ENCODE measurements around the gene FLRT3.

FLRT3 gene

GRCh38 chr20:14337400-14338171 lies at the start of gene FLRT3:
FLRT3 (minus strand) TSS chr20:14337612; CDS start chr20:14327506, 10,106 bp downstream.
- DNase-seq (ENCODE audit: low read depth in 2 of 2): no peak

DNA sequence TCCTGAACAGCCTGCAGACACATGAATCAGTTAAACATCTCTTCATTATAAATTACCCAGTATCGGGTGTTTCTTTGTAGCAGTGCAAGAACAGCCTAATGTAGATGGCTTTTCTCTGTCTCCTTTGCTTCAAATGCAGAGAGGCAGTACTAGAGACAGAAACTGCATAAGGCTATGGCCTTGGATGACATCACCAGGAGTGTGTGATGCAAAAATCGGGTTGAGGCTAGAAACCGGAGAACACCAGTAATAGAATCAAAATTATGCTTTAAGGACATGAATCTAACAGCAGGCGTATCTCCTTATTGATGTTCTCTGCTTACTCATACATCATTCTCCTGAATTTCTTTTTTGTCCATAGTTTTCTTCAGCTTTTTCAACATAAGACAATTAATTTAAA lies 49.3 kb upstream of the FLRT3 start:
- DNase-seq (ENCODE audit: low read depth in 2 of 2): no peak

DNA sequence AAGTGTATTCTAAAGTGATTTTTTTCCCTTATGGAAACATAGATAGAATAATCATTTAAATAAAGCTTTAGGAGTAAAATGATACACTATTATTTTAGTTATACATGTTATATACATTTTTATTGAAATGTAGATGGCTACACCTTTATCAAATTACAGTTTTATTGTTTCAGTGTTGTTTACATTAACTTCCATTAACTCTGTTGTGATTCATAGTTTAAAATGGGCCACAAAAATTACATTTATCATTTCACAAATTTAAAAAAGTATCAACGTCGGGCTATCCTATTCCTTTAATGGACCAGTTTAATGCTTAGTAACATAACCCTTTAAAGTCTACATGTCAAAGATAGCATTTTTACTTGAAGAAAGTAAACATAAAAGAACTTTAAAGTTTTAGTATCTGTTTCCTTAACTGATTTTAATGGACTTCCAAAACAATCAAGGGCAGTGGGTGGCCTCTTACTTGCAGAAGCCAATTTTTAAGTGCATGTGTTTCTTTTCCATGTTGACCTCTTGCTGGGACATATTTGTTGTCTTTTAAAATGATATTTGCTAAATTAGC lies 47.8 kb upstream of the FLRT3 start:
- DNase-seq (ENCODE audit: low read depth in 2 of 2): no peak

- DNase-seq (ENCODE audit: low read depth in 2 of 2): no peak
Observed at GRCh38 chr20:14384416-14385175, 47.2 kb upstream of the FLRT3 start.

DNA sequence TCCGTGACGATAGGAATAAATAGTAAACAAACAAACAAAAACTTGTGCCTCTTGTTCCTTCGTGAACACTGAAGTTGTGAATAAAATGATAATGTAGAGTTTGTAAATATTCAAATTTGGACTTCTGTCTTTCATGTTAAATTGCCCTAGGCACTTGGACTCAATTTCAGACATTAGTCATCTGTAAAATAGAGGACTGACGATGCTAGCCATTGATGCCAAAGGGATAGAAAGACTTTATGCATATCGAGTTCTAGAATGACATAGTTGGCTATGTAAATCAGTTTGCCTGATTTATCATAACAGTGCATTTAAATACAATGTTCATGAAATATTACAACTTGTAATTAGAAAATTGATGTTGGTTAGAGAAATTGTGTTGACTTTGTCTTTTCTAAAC lies 45.9 kb upstream of the FLRT3 start:
- no peak for DNase-seq (ENCODE audit: low read depth in 2 of 2)

- no peak for DNase-seq (ENCODE audit: low read depth in 2 of 2)
Observed at GRCh38 chr20:14378326-14378725, 40.9 kb upstream of the FLRT3 start.

DNA sequence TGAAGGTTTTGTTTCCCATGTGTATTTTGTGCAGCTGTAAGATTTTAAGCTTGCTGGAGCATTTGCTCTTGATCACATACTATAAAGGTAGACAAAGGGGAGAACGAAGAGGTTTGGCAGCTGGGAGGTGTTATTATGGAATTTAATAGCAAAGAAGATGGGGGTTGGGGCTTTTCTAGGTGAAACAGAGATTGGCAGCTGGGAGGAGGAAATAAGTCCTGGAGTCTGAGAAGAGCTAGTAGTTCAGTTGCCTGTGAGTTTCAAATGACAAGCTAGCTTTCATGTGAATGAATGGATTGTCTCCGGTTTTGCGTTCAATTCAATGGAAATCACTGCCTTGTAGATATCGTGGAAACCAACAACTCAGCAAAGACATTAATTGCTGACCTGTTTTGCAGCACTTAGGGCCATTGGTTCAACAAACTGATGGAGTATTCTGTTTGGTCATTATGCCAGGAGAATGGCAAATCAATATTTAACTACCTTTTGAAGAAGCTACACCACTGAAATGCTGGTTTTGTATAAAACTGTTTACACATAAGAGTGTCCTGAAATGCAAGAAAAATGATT lies 38.1 kb upstream of the FLRT3 start:
- no peak for DNase-seq (ENCODE audit: low read depth in 2 of 2)

DNA sequence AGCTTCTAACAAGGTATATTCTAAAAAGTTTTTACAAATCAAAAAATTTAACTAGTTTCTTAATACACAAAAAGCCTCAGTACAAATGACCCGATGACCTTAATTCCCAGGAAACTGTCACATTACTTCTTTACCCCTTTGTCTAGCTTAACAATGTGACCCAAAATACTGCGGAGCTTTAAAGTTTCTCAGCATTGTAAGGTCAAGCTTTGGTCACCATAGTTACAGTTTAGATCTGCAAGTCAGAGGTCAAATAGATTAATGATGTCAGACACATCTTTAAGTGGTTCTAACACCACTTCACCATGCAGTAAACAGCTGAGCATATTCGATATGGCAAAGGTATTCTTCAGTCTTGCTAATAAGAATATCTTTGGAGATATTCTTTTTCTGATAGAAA lies 36.8 kb upstream of the FLRT3 start:
- no peak for DNase-seq (ENCODE audit: low read depth in 2 of 2)

GRCh38 chr20:14361509-14362345 lies 24.3 kb upstream of the FLRT3 start:
- DNase-seq (ENCODE audit: low read depth in 2 of 2): no peak

- no peak for DNase-seq (ENCODE audit: low read depth in 2 of 2)
Observed at GRCh38 chr20:14360416-14360815, 23.0 kb upstream of the FLRT3 start.

DNA sequence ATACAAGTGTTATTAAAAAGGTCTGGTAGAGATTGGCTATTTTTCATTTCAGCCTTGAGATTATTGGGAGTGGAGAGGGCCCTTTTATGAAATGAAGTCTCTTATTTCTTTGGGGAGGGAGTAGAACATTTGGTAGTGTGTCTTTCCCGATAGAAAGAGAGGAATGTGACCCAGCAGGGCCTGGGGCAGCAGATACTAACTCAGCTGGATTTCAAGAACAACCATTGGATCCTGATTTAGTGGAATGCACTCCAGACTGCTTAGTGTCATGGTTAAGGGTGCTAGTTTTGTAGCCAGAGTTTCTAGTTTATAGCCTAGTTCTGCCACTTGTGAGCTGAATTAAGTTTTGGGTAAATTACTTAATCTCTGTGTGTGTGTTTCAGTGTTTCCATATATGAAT lies 18.4 kb upstream of the FLRT3 start:
- DNase-seq (ENCODE audit: low read depth in 2 of 2): no peak

DNA sequence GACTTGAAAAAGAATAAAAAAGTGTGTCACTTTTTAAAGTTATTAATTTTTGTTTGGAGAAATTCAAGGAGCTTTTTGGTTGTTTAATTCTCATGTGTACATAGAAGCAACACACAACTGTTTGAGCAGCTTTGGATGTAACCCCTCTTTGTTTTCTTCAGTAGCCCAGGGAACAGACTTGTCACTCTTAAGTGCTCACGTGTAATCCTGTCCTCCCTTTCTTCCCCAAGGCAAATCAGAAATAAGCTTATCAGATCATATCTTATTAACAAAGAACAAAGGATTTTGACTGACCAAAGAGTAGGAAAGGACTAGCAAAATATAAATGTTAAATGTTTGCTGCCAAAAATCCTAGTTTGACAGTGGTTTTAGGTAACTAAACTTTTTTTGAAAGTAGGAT lies 7.3 kb upstream of the FLRT3 start:
- DNase-seq (ENCODE audit: low read depth in 2 of 2): no peak

GRCh38 chr20:14343491-14344065 lies 6.2 kb upstream of the FLRT3 start:
- DNase-seq (ENCODE audit: low read depth in 2 of 2): no peak

DNA sequence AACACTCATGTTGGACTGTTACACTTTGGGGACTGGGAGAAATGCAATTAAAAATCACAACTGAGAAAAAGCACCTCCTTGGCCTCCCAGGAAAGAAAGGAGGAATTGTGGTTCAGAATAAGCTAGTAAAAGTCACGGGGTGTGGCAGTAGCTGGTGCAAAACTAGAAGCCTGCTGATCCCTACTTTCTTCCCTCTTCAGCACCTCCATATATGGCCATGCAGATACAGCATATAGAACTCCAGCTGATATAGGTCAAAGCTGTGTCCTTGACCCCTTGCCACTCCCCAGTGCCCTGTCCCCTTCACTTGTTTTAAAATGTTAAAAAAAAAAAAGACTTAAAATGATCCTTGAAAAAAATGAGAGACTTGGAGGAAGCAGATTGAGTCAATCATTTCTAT lies 5.5 kb upstream of the FLRT3 start:
- DNase-seq (ENCODE audit: low read depth in 2 of 2): no peak

GRCh38 chr20:14341801-14342200 lies 4.4 kb upstream of the FLRT3 start:
- DNase-seq (ENCODE audit: low read depth in 2 of 2): no peak

DNA sequence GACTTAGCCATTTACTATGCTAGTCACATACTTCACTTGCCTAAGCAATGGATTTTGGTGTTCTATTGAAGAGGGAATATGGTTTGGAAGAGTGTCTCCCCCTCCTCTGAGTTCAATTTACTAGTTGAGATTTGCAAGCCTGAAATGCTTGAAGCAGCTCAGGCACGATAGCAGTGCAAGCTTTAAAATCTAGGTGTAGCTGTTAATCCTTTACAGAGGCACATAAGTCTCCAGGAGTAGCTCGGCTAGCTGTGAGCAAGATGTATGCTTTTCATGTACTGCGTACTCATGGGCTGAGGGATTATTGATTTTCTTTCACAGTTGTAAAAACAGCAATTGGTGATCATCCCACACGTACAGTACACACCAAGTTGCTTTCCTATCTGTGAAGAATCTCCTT lies 726 bp downstream of the FLRT3 start:
- DNase-seq (ENCODE audit: low read depth in 2 of 2): no peak

DNA sequence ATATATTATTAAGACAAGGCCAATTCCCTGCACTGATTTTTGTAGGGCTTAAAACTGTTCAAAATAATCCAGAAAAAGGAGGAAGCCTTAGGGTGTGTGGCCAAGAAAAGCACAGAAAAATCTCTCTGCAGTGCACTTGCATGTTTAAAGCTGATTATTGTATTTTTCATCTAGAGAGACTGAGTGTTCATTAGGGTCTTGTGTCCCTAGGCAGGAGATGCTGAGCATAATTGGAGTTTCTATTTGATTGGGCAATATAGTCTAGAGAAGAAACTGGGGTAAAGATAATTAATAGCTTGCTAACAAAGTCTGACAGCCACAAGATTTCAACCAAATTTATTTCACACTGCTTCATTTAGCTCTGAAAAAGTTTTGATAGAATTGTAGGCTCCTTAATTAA lies 2.4 kb downstream of the FLRT3 start:
- DNase-seq (ENCODE audit: low read depth in 2 of 2): no peak

- no peak for DNase-seq (ENCODE audit: low read depth in 2 of 2)
Observed at GRCh38 chr20:14334306-14334930, 3.0 kb downstream of the FLRT3 start.

GRCh38 chr20:14333721-14334120 lies 3.7 kb downstream of the FLRT3 start:
- DNase-seq (ENCODE audit: low read depth in 2 of 2): no peak

DNA sequence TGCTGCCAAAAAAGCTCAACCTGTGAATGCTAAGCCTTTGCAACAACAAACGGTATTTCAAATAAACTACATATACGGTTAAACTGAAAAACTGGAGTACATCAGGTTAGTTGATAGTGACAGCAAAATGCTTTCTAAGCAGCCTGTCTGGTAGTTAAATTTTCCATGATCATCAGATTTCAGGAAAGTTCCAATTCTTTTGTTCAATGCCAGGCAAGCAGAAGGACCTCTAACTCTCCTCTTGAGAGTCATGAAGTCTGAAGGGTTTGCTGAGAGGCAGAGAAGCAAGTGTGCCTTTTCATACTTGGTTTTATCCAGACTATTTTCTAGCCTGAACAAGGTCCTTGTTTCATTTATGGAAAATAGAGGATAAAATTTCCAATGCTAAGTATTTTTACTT lies 4.5 kb downstream of the FLRT3 start:
- no peak for DNase-seq (ENCODE audit: low read depth in 2 of 2)

- no peak for DNase-seq (ENCODE audit: low read depth in 2 of 2)
Observed at GRCh38 chr20:14331646-14332045, 5.8 kb downstream of the FLRT3 start.

Data from stimulated activated CD8-positive, alpha-beta memory T cell treated with anti-CD3 and anti-CD28 coated beads, Interleukin-7, amount 100 ng/mL, for 1 hour (primary cell).